Astrocyte of the hippocampus (primary cell): Measurements from ENCODE around the gene DNM1.

Source experiments
- DNase-seq: peaks from one replicate; pipeline ENCODE4 v3.0.0; 2011; ENCODE audit warnings: low read depth, low spot score

DNM1 gene

DNA sequence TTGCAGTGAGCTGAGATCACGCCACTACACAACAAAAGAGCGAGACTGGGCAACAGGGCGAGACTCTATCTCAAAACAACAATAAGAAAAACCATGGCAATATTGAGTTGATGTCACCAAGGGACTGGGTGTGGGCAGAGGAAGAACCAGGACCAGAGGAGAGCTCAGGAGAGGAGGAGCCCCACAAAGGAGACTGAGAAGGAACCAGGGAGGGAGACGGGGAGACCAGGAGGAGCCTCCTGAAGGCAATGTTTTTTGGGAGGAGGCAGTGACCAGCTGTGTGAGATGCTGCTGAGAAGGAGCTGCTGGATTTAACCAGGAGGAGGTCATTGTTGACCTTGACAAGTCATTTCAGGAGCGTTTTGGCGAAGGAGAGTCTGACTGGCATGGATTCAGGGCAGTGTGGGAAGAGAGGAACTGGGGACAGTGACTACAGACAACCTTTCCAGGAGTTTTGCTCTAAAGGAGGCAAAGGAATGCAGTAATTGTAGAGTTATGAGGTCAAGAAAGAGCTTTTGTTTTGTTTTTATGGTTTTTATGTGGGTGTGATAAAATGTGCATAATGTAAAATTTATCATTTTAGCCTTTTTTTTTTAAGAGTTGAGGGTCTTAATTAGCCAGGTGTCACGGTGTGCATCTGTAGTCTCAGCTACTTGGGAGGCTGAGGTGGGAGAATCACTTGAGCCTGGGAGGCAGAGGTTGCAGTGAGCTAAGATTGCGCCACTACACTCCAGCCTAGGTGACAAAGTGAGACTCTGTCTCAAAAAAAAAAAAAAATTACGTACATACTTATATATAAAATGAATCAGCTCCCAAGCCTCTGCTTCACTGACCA is 101.2 kb downstream of the DNM1 start:
- DNase-seq, result no peak
